Caco-2 (cell line): Measurements from ENCODE around the gene SKAP2. TPM values are rescaled to one million over a fixed set of nuclear protein-coding genes. Genes with fewer than 3 reads are reported as not detected.
A peak's percentile ranks its signal among the peaks of the same experiment; 100 is the strongest.

Source experiments
- BruUV-seq: library from RNA; stranded (reverse); fragments of 400-500 nt; replicated peaks from 2 replicates; lab custom pipeline; 2021; lab: Mats Ljungman, UMichigan
- CTCF ChIA-PET: fragments of 300-600 bp; sonication (Branson Sonifier 250); formaldehyde crosslinking; loops from one replicate; lab custom pipeline; 2022; ENCODE audit warnings: antibody characterized with exemption; lab: Charles Lee
- POLR2A ChIA-PET: fragments of 300-600 bp; sonication (Branson Sonifier 250); formaldehyde crosslinking; loops from one replicate; lab custom pipeline; 2022; ENCODE audit warnings: antibody characterized with exemption; lab: Charles Lee
- DNase-seq, 2 experiments: peaks; one replicate each; pipeline versions ENCODE4 v3.0.0 to v3.0.0-alpha.2; 2020 to 2022
- H3K27me3 ChIP-seq: replicated peaks from 2 replicates; pipeline ENCODE4 v1.6.0; 2011; ENCODE audit warnings: low read length; ENCODE audit not compliant: control insufficient read depth, insufficient read depth
- H3K36me3 ChIP-seq: 2 replicates; pipeline ENCODE4 v1.5.1; 2011; ENCODE audit warnings: low read length; ENCODE audit not compliant: control insufficient read depth, insufficient read depth
- H3K4me1 ChIP-seq: fragments of 250-450 bp; sonication (Bioruptor Pico); 2 replicates; pipeline ENCODE4 v1.5.1; 2020; ENCODE audit warnings: mild to moderate bottlenecking
- H3K4me3 ChIP-seq: 2 replicates; pipeline ENCODE4 v1.5.1; 2011; ENCODE audit warnings: low read depth, mild to moderate bottlenecking, control low read depth, low read length
- H3K9me3 ChIP-seq: fragments of 250-450 bp; sonication (Bioruptor Pico); 2 replicates; pipeline ENCODE4 v1.5.1; 2020; ENCODE audit warnings: mild to moderate bottlenecking, moderate library complexity
- H3K27ac Mint-ChIP-seq: one replicate; pipeline ENCODE4 v1.8.0; 2022; ENCODE audit warnings: mixed read lengths; ENCODE audit not compliant: unreplicated experiment
- H3K27me3 Mint-ChIP-seq: one replicate; pipeline ENCODE4 v1.8.0; 2022; ENCODE audit warnings: mixed read lengths; ENCODE audit not compliant: insufficient read depth, unreplicated experiment
- H3K36me3 Mint-ChIP-seq: one replicate; pipeline ENCODE4 v1.8.0; 2022; ENCODE audit warnings: mild to moderate bottlenecking, mixed read lengths; ENCODE audit not compliant: insufficient read depth, unreplicated experiment
- H3K4me1 Mint-ChIP-seq: one replicate; pipeline ENCODE4 v1.8.0; 2022; ENCODE audit warnings: low read depth, mixed read lengths; ENCODE audit not compliant: unreplicated experiment
- H3K4me3 Mint-ChIP-seq: one replicate; pipeline ENCODE4 v1.8.0; 2022; ENCODE audit warnings: mild to moderate bottlenecking, moderate library complexity, mixed read lengths; ENCODE audit not compliant: unreplicated experiment
- H3K9me3 Mint-ChIP-seq: one replicate; pipeline ENCODE4 v1.8.0; 2022; ENCODE audit warnings: mixed read lengths; ENCODE audit not compliant: unreplicated experiment
- CTCF ChIP-seq, 2 experiments: fragments of 200-600 bp in 1 of 2; IDR thresholded peaks; 1 replicate in 1 of 2; 2 replicates in 1 of 2; pipeline versions ENCODE4 v1.5.1 to v1.8.0; 2011 to 2022; ENCODE audit warnings: antibody characterized with exemption in 1 of 2, control low read depth in 1 of 2, inconsistent platforms in 1 of 2, low read depth in 1 of 2, low read length in 1 of 2, mild to moderate bottlenecking in 1 of 2, moderate library complexity in 1 of 2; ENCODE audit not compliant: insufficient read depth in 1 of 2, severe bottlenecking in 1 of 2, unreplicated experiment in 1 of 2
- intact Hi-C: fragments of 100-400 bp; cut with micrococcal nuclease; formaldehyde crosslinking; loops from one replicate; pipeline ENCODE4 v1.10.0; 2022; ENCODE audit not compliant: unreplicated experiment
- total RNA-seq: library from RNA; stranded (reverse); gene quantifications from 2 replicates; pipeline ENCODE4 v1.2.3, GENCODE V29; 2022

The SKAP2 gene
- total RNA-seq, 1 experiment from 2014 or later: 36.2 TPM

- intact Hi-C loops: loop anchor here (1.0 to 2.0 kb wide), 3 partner anchors 70 to 472 kb away; no protein-coding TSS in a partner anchor
- Histone ChIP-seq H3K9me3 (no peaks in the 10 kb centered on the region), H3K4me3 (no peak overlapping the region), H3K36me3 (no peaks in the 10 kb centered on the region), H3K4me1 (peaks cover 50% of the 10 kb centered on the region), H3K27me3 (no peaks in the 10 kb centered on the region)
- Mint-ChIP-seq H3K36me3 (no peaks in the 10 kb centered on the region), H3K9me3 (no peaks in the 10 kb centered on the region), H3K27me3 (no peaks in the 10 kb centered on the region), H3K27ac (peak overlapping the region; percentile 73), H3K4me1 (peaks cover 40% of the 10 kb centered on the region), H3K4me3 (peak overlapping the region; percentile 29)
- TF ChIP-seq CTCF (IDR thresholded peaks at IDR 0.05; ENCODE audit: insufficient read depth in 1 of 2, low read depth in 1 of 2, low read length in 1 of 2, severe bottlenecking in 1 of 2, unreplicated experiment in 1 of 2): no peak
- POLR2A ChIA-PET: no interaction called here
- peak; percentile 24 to 49 for DNase-seq
- CTCF ChIA-PET: interaction anchor here (1.0 to 1.7 kb wide), 2 partner anchors 31 to 472 kb away, joined by 3 to 4 read pairs; no protein-coding TSS in a partner anchor
- no TSS peak for BruUV-seq
These were observed 175.4 kb downstream of the SKAP2 start for GRCh38 chr7:26688936-26689506.

- DNase-seq: peak; percentile 73 to 74
- no TSS peak for BruUV-seq
- H3K27me3 ChIP-seq: no peaks in the 10 kb centered on the region
- POLR2A ChIA-PET: no interaction called here
- H3K4me3 ChIP-seq: no peak overlapping the region
- no peaks in the 10 kb centered on the region for H3K36me3 ChIP-seq
- TF ChIP-seq CTCF (IDR thresholded peaks at IDR 0.05; ENCODE audit: insufficient read depth in 1 of 2, low read depth in 1 of 2, low read length in 1 of 2, severe bottlenecking in 1 of 2, unreplicated experiment in 1 of 2): no peak
- H3K4me1 Mint-ChIP-seq: peaks cover 40% of the 10 kb centered on the region
- H3K9me3 Mint-ChIP-seq: no peaks in the 10 kb centered on the region
- CTCF ChIA-PET: interaction anchor here (1.7 kb wide), 1 partner anchor 472 kb away, joined by 4 read pairs; no protein-coding TSS in a partner anchor
- no peaks in the 10 kb centered on the region for H3K36me3 Mint-ChIP-seq
- peak overlapping the region; percentile 29 for H3K4me3 Mint-ChIP-seq
- peak overlapping the region; percentile 73 for H3K27ac Mint-ChIP-seq
- intact Hi-C loops: loop anchor here (1.0 to 2.0 kb wide), 3 partner anchors 71 to 472 kb away; no protein-coding TSS in a partner anchor
- H3K27me3 Mint-ChIP-seq: no peaks in the 10 kb centered on the region
- no peaks in the 10 kb centered on the region for H3K9me3 ChIP-seq
- peaks cover 50% of the 10 kb centered on the region for H3K4me1 ChIP-seq
These were observed 176.0 kb downstream of the SKAP2 start for GRCh38 chr7:26688388-26688787.

- no peaks in the 10 kb centered on the region for H3K9me3 ChIP-seq
- no peaks in the 10 kb centered on the region for H3K27me3 Mint-ChIP-seq
- H3K4me1 ChIP-seq: peaks cover 56% of the 10 kb centered on the region
- TF ChIP-seq CTCF (IDR thresholded peaks at IDR 0.05; ENCODE audit: insufficient read depth in 1 of 2, low read depth in 1 of 2, low read length in 1 of 2, severe bottlenecking in 1 of 2, unreplicated experiment in 1 of 2): no peak
- no peaks in the 10 kb centered on the region for H3K36me3 ChIP-seq
- ChIA-PET CTCF (interaction anchor here (0.6 to 1.4 kb wide), 3 partner anchors 176 to 469 kb away, joined by 3 to 4 read pairs (median 4); partner anchors contain the start of gene HOXA7), POLR2A (no interaction called here)
- BruUV-seq: no TSS peak
- no peaks in the 10 kb centered on the region for H3K36me3 Mint-ChIP-seq
- H3K4me1 Mint-ChIP-seq: peaks cover 37% of the 10 kb centered on the region
- H3K9me3 Mint-ChIP-seq: no peaks in the 10 kb centered on the region
- H3K4me3 Mint-ChIP-seq: no peak overlapping the region
- no peak for DNase-seq
- no peaks in the 10 kb centered on the region for H3K27me3 ChIP-seq
- intact Hi-C loops: loop anchor here (2.0 kb wide), 2 partner anchors 166 to 254 kb away; no protein-coding TSS in a partner anchor
- peak overlapping the region; percentile 73 for H3K27ac Mint-ChIP-seq
- no peak overlapping the region for H3K4me3 ChIP-seq
These were observed 177.4 kb downstream of the SKAP2 start for GRCh38 chr7:26687032-26687431.
